Activated gamma-delta T cell treated with Interleukin-2 at 50 U/mL for 16 hours (primary cell): Measurements from ENCODE around the gene KAT6B.
"Not testable (repeated sequence)": the region's sequence is repeated elsewhere in the genome, so short reads cannot be mapped to it uniquely, and the experiment has no call there.

Experiments used
- DNase-seq: peaks from one replicate; pipeline ENCODE4 v3.0.0-alpha.2; 2020

KAT6B gene

DNA sequence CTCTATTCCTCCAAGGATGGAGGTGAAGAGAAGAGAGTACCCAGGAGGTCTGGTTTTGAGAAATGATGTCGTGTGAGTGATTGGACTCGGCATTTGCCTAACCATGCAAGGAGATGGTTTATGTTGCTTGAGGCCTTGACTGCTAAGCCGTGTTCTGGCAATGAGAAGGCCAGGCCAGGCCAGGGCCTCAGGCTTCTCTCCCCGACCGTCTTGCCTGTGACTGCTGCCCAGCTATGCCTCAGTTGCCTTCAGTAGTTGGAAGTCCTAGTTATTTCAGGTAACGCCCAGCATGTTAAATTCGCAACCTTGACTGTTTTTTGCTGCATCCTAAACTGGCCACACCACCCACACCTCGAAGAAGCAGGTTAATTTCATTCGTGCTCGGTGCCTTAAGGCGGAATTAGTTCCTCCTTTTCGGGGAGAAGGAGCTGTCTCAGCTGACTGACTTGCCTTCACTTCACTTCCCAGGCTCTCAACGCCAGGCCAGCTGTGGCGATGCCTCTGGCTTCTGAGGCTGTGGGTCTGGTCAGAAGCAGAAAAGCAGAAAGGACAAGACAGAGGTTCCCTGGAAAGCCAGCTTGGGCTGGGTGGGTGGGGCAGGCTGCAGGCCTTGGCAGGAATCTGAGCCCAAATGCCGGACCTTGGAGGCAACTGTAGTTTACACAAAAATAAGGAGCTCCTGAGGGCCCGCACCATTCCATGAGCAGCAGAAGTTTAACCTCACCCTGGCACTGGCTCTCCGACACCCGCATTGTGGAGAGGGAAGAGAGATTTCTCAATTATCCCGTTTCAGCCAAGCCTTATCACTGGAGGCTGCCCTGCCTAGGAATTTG, 223.1 kb downstream of the KAT6B start:
- DNase-seq = no peak

- DNase-seq = no peak
These were observed 223.9 kb downstream of the KAT6B start for GRCh38 chr10:75050149-75050919.

DNA sequence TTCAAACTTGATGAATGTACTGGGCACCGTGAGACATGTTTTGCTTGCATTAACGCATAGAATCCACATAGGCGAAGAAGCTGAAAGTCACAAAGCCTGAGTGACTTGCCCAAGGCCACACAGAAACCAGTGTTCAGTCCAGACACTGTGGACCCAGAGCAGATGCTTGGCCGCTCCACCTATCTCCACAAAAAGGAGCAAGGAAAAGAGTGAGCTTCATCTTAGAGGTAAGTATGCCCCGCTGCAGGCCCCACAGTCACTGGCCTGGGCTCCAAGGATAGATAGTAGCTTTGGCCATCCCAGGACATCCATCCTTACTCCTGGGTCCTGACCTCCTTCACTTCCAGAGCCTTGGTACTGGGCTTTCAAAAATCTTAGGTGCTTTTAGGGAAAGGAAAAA, 224.9 kb downstream of the KAT6B start:
- no peak for DNase-seq

DNA sequence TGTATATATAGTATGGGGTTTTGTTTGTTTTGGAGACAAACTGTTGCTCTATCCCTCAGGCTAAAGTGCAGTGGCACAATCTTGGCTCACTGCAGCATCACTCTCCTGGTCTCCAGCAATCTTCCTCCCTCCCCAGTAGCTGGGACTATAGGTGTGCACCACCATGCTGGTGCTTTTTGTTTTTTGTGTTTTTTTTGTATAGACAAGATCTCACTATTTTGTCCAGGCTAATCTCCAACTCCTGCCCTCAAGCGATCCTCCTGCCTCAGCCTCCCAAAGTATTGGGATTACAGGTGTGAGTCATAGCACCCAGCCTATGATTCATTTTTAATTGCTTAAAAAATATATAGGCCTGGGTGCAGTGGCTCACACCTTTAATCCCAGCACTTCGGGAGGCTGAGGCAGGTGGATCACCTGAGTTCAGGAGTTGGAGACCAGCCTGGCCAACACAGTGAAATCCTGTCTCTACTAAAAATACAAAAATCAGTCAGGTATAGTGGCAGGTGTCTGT, 229.6 kb downstream of the KAT6B start:
- DNase-seq = not testable (repeated sequence)

DNA sequence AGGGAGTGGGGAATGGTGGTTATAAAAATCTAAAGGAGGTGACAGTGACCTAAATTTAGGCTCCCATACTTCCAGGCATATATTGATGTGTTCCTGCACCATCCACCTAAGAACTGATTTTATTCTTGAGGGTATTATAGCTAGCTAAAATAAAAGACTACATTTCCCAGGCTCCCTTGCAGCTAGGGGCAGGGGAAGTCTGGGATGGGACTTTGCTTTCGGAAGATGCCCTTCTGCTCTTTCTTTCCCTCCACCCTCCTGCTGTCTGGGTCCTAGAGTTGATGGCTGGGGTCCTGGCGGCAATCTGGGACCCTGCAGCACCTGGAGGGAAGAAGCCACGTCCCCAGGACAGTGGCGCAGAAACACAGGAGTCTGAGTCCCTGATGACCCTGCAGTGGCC, 231.3 kb downstream of the KAT6B start:
- DNase-seq = no peak

DNA sequence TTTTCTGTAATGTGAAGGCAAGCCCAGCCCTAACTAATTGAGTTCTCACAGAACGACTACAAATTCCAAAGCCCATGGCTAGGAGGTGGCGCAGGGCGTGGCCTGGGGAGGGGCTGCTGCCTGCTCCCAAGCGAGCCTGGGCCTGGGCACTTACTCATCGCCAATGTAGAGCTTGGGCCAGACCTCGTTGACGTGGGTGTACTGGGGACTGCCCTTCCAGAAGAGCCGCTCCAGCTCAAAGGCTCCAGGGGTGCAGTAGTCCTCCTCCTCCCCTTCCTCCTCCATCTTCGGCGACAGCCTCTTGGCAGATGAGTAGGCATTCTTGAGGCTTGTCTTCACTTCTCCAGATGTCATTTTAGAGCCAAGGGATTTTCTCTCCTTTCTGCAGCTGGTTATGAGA, 231.8 kb downstream of the KAT6B start:
- DNase-seq = no peak

- DNase-seq = no peak
These were observed 235.5 kb downstream of the KAT6B start for GRCh38 chr10:75061709-75062505.

DNA sequence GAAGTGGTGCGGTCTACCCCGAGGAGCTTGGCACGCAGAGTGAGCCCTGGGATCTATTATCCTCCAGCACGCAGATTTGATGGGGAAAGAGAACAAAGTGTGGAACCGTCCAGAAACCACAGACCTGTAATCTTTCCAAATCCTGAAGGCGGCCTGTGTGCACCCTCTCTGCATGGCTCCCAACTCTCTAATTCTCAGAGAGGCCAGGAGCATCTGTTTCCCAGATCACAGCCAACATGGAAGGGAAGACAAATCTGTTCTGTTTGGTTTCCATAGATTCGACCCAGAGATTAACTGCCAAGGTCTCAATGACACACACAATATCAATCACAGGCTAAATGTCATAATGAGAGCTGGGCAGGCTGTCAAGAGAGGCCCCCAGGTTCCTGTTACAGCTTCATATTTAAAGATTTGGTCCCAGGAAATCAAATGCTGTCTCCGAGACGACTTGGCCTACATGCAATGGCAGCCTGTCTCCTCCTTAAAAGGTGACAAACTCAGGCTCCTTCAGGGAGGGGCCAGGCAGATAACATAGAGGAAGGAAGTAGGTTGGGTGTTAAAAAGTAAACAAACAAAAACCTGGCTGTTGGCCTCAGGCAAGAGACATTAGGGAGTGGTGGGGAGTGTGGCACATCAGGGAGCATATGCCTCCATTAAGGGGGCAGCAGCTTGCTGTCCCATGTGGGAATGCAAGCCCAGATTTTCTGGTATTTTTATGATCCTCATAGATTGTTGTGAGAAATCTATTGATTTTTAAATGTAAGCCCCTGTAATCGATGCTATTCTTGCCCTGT, 236.3 kb downstream of the KAT6B start:
- DNase-seq = no peak

DNA sequence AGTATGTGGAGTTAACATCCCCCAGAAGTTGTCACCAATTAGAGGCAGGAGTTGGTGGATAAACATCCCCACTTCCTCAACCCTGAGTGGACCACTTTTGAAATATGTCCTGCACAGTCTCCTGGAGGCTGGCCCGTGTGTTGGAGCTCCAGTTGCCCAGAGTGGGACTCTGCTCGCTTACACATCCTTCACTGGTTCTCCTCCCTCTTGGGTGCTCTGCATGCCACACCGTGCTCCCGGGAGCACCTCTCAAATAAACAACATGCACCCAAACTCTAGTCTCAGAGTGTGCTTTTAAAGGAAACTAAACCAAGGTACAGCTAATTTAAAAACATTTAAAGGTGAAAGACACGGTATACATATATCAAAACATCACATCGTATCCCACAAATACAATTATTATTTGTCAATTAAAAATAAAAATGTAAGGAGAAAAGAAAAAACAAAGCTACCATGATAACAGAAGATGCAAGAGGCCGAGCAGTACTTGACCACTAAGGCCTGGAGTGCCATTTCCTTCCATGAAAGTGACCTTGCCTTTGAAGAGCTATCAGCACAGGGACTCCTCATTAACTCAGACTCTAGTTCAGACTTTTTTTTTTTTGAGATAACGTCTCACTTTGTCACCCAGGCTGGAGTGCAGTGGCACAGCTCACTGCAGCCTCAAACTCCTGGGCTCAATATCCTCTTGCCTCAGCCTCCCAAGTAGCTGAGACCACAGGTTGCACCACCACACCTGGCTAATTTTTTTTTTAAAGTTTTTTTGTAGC, 237.2 kb downstream of the KAT6B start:
- no peak for DNase-seq

GRCh38 chr10:75065076-75065475, 238.7 kb downstream of the KAT6B start:
- DNase-seq = no peak

DNA sequence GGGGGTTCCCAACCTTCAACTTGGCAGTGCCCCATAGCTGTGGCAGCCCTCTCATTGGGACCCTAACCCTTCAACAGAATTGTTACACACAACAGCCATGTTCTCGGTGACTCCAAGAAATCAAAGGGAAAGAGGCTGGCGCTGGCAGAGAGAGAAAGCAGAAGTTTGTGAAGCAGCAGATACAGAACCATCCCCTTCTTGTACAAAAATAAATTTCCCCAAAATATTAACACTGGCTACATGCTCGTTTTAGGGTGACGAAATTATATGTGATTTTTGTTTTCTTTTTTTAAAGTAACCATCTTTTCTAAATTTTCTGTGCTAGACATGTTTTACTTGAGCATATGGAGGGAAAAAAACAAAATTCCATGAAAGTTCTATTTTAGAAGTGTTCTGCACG, 239.9 kb downstream of the KAT6B start:
- DNase-seq = no peak

DNA sequence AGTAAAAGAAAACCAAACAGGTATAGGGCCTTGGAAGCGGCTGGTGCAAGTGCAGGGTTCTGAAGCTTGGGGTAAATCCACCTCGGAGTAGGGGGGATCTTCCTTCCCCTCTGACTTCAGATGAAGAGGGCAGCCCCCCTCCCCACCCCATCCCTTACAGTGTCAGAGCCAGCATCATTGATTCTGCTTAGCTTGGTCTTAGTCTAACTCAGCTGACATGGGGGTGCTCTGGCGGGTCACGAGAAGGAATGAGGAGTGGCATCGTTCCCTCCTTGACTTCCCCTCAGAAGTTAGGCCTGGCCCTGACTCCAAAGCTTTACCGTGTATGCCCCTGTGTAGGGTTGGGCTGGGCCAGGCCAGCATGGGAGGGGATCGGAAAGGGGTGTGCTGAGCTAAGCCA, 240.9 kb downstream of the KAT6B start:
- DNase-seq = no peak

DNA sequence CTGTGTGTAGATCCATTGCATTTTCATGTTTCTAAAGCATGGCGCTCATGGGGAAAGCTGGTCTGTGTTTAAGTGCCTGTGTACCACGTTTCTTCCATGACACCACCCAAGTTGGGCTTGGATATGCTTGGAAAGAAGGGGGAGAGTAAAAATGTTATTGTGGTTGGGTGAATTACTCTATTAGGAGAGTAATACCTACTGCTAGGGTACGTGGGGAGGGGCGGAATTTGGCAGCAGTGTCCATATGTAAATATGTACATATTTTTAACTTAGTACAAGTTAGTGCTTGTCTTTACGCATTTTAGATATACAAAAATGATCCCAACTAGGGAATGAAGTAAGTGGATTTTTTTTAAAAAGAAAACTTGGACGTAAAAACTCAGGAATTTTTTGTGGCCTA, 242.1 kb downstream of the KAT6B start:
- DNase-seq = no peak

GRCh38 chr10:75070476-75070875, 244.1 kb downstream of the KAT6B start:
- DNase-seq = no peak

GRCh38 chr10:75070961-75071428, 244.6 kb downstream of the KAT6B start:
- no peak for DNase-seq

DNA sequence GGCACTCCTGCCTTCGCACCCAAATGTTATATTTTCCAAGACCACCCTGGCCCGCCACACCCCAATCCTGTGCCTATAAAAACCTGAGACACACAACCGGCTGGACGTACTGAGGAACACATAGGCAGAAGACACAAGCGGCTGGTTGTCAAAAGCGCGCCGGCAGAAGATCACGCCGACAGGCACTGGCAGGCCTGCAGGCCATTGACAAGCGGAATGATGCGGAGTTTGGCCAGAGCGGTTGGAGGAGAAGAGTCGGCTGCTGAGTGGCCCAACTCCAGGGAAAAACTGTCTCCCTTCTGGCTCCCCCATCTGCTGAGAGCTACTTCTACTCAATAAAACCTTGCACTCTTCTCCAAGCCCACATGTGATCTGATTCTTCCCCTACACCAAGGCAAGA, 245.4 kb downstream of the KAT6B start:
- no peak for DNase-seq

- no peak for DNase-seq
These were observed 246.3 kb downstream of the KAT6B start for GRCh38 chr10:75072727-75073126.

DNA sequence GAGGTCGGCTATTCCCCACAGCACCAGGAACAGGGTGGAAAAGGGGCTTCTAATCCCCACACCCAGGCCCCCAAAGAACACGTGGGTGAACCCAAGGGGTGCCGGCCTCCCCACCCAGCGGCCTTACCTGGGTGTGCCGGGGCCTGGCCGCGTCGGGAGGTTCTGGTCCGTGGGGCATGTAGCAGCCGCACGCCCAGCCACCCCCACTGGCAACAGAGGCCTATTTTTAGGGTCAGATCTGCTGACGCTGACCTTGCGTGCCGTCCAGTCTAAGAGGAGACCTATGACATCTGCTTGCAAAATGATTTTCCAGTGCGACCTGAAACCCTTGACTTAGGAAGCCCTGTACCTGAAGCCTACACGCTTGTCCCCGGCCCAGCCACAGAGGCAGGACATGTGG, 247.0 kb downstream of the KAT6B start:
- DNase-seq = no peak

DNA sequence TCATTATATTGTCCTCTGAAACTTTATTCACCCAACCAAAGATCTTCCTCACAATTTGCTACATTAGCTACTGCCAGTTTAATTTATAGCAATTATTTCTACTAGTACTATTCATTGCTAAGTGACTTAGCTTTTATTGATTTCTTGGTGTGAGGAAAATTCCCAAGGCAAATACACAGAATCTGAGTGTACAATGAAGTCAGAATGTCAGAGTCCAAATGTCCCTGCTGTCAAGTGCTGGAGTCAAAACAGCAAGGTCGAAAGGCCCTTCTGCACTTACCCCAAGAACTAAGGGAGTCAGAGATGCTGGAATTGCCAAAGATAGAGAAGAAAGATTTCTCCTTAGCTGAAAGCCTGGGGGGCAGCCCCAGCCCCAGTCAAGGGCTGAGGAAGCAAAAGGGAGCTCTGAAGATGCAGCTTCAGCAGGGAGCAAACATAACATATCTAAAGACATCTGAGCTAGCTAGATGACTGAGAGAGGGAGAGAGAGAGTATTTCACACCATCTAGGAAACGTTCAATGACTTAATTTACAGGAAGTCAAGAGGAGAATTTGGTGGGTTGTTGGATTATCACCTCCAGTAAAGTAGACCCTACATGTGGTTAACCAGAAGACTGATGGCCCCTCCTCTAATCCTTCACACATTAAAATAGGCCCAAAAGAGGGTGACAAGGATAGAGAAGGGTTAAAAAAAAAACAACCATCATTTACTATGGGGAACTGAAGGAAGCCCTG, 248.5 kb downstream of the KAT6B start:
- no peak for DNase-seq

GRCh38 chr10:75076348-75076747, 249.9 kb downstream of the KAT6B start:
- DNase-seq = no peak
